Neuronal stem cell (in vitro differentiated cells): ENCODE measurements around the gene UBAC1.

ENCODE experiments used
- DNase-seq: peaks from one replicate; pipeline ENCODE4 v3.0.0-alpha.2; 2013; ENCODE audit warnings: low spot score
- H2AFZ ChIP-seq: one replicate; pipeline ENCODE4 v1.6.1; 2013; ENCODE audit warnings: mild to moderate bottlenecking, low read length, inconsistent platforms
- H2AK5ac ChIP-seq: 2 replicates; pipeline ENCODE4 v1.6.1; 2013; ENCODE audit warnings: low read depth, mild to moderate bottlenecking, inconsistent platforms, low read length, moderate library complexity, mixed read lengths
- H2BK120ac ChIP-seq: 2 replicates; pipeline ENCODE4 v1.6.1; 2013; ENCODE audit warnings: low read depth, mild to moderate bottlenecking, inconsistent platforms, low read length, moderate library complexity, mixed read lengths
- H2BK12ac ChIP-seq: one replicate; pipeline ENCODE4 v1.6.1; 2013; ENCODE audit warnings: low read length, inconsistent platforms
- H2BK15ac ChIP-seq: 2 replicates; pipeline ENCODE4 v1.6.1; 2013; ENCODE audit warnings: mild to moderate bottlenecking, low read length, inconsistent platforms, mixed read lengths
- H2BK5ac ChIP-seq: one replicate; pipeline ENCODE4 v1.6.1; 2013; ENCODE audit warnings: inconsistent platforms, mild to moderate bottlenecking, low read length, moderate library complexity
- H3K14ac ChIP-seq: one replicate; pipeline ENCODE4 v1.6.1; 2013; ENCODE audit warnings: low read length, inconsistent platforms
- H3K18ac ChIP-seq: 2 replicates; pipeline ENCODE4 v1.6.1; 2013; ENCODE audit warnings: low read length, inconsistent platforms
- H3K23ac ChIP-seq: 2 replicates; pipeline ENCODE4 v1.6.1; 2013; ENCODE audit warnings: low read depth, mild to moderate bottlenecking, mixed read lengths, low read length, inconsistent platforms; ENCODE audit not compliant: poor library complexity
- H3K27ac ChIP-seq: replicated peaks from 3 replicates; pipeline ENCODE4 v1.5.1; 2013; ENCODE audit warnings: low read length, inconsistent platforms
- H3K27me3 ChIP-seq, 3 experiments: 2 replicates each; pipeline ENCODE4 v1.6.1; 2013; ENCODE audit warnings: low read length in 3 of 3, mild to moderate bottlenecking in 2 of 3, inconsistent platforms in 1 of 3, low read depth in 1 of 3, mixed read lengths in 1 of 3, moderate library complexity in 1 of 3; ENCODE audit not compliant: control insufficient read depth in 3 of 3, insufficient read depth in 3 of 3
- H3K36me3 ChIP-seq, 2 donors: replicated peaks in 1 of 2; 2 replicates each; pipeline ENCODE4 v1.6.1; 2013; ENCODE audit warnings: low read length in 2 of 2; ENCODE audit not compliant: control insufficient read depth in 2 of 2, insufficient read depth in 2 of 2
- H3K4ac ChIP-seq: 2 replicates; pipeline ENCODE4 v1.6.1; 2013; ENCODE audit warnings: inconsistent platforms, mild to moderate bottlenecking, low read length, moderate library complexity
- H3K4me1 ChIP-seq, 2 donors: 1 replicate in 1 of 2; 2 replicates in 1 of 2; pipeline ENCODE4 v1.6.1; 2013; ENCODE audit warnings: low read length in 2 of 2, low read depth in 1 of 2; ENCODE audit not compliant: control insufficient read depth in 2 of 2, insufficient read depth in 1 of 2
- H3K4me2 ChIP-seq: one replicate; pipeline ENCODE4 v1.6.1; 2013; ENCODE audit warnings: mild to moderate bottlenecking, low read length, inconsistent platforms; ENCODE audit not compliant: insufficient read depth, poor library complexity, severe bottlenecking
- H3K4me3 ChIP-seq, 2 donors: 2 replicates each; pipeline ENCODE4 v1.5.1; 2013; ENCODE audit warnings: low read length in 2 of 2, mild to moderate bottlenecking in 2 of 2, inconsistent platforms in 1 of 2, moderate library complexity in 1 of 2
- H3K79me1 ChIP-seq: one replicate; pipeline ENCODE4 v1.6.1; 2013; ENCODE audit warnings: low read depth, mild to moderate bottlenecking, inconsistent platforms, low read length, moderate library complexity
- H3K9ac ChIP-seq: one replicate; pipeline ENCODE4 v1.6.1; 2013; ENCODE audit warnings: mild to moderate bottlenecking, low read depth, low read length, inconsistent platforms; ENCODE audit not compliant: poor library complexity
- H3K9me3 ChIP-seq, 2 donors: replicated peaks in 1 of 2; 2 replicates each; pipeline versions ENCODE3 to v1.6.1; 2013; ENCODE audit warnings: low read length in 2 of 2, mild to moderate bottlenecking in 2 of 2, inconsistent platforms in 1 of 2, low read depth in 1 of 2, mixed read lengths in 1 of 2, moderate library complexity in 1 of 2; ENCODE audit not compliant: control insufficient read depth in 2 of 2, insufficient read depth in 1 of 2
- H4K8ac ChIP-seq: one replicate; pipeline ENCODE4 v1.6.1; 2013; ENCODE audit warnings: low read depth, mild to moderate bottlenecking, inconsistent platforms, low read length, moderate library complexity
- H4K91ac ChIP-seq: one replicate; pipeline ENCODE4 v1.6.1; 2013; ENCODE audit warnings: low read length, low read depth, mild to moderate bottlenecking, inconsistent platforms; ENCODE audit not compliant: poor library complexity
- WGBS, 2 donors: extraction: QIAGEN DNeasy Blood & Tissue Kit; methylation state at CpG; one replicate each; pipeline ENCODE4 v1.1.7; 2013; ENCODE audit warnings: missing lambda C conversion rate in 2 of 2, mixed read lengths in 1 of 2; ENCODE audit not compliant: insufficient read length in 2 of 2, insufficient replicate concordance in 1 of 2; ENCODE audit errors: extremely low coverage in 2 of 2; 5-methylcytosine and 5-hydroxymethylcytosine counted together

UBAC1 gene

DNA sequence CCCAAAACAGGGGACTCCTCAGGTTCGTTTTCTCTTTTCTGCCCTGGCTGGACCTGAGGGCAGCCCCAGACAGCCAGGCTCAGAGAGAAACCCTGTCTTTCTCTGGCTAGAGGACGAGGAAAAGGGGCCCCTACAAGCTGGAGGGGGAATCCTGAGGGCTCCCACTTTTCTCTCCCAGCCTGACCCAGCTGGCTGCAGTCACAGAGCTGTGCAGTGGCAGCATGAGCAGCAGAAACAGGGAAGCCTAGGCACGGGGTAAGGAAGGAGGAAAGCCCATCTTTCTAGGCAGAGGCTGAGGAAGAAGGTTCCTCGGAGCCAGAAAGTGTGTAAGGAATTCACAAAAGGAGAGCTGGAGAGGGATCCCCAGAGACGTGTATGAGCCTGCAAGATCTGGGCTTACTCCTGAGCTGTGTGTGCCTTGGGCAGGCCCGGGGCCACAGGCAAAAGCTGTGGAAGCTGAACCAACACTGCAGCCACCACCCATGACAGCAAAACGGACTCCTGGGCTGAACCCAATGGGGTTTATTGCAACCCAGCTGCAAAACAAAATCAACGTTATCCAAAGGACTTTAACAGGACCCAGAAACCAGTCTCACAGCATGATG is 70.0 kb downstream of the UBAC1 start:
- no peak overlapping the region for H2AFZ ChIP-seq
- no peak overlapping the region for H3K4me2 ChIP-seq
- peaks cover 26% of the 10 kb centered on the region for H3K79me1 ChIP-seq
- H2AK5ac ChIP-seq: no peak overlapping the region
- peaks cover 5 to 31% of the 10 kb centered on the region in 2 donors for H3K9me3 ChIP-seq
- no peak overlapping the region for H3K14ac ChIP-seq
- no peak overlapping the region for H4K8ac ChIP-seq
- no peak overlapping the region for H3K4ac ChIP-seq
- DNase-seq: no peak
- H2BK120ac ChIP-seq: no peak overlapping the region
- no peak overlapping the region for H3K9ac ChIP-seq
- peaks cover 0 to 21% of the 10 kb centered on the region in 2 donors for H3K36me3 ChIP-seq
- peaks cover 10 to 45% of the 10 kb centered on the region in 2 donors for H3K4me1 ChIP-seq
- H3K23ac ChIP-seq: no peak overlapping the region
- no peak overlapping the region for H3K27ac ChIP-seq
- H2BK5ac ChIP-seq: no peak overlapping the region
- H4K91ac ChIP-seq: no peak overlapping the region
- H3K18ac ChIP-seq: peak overlapping the region; percentile 36
- no peaks in the 10 kb centered on the region for H3K27me3 ChIP-seq
- H3K4me3 ChIP-seq: no peak overlapping the region
- no CpG with 5 or more reads among the region's 8 CpGs for whole genome bisulfite sequencing, 2 donors
- no peak overlapping the region for H2BK15ac ChIP-seq
- H2BK12ac ChIP-seq: no peak overlapping the region

DNA sequence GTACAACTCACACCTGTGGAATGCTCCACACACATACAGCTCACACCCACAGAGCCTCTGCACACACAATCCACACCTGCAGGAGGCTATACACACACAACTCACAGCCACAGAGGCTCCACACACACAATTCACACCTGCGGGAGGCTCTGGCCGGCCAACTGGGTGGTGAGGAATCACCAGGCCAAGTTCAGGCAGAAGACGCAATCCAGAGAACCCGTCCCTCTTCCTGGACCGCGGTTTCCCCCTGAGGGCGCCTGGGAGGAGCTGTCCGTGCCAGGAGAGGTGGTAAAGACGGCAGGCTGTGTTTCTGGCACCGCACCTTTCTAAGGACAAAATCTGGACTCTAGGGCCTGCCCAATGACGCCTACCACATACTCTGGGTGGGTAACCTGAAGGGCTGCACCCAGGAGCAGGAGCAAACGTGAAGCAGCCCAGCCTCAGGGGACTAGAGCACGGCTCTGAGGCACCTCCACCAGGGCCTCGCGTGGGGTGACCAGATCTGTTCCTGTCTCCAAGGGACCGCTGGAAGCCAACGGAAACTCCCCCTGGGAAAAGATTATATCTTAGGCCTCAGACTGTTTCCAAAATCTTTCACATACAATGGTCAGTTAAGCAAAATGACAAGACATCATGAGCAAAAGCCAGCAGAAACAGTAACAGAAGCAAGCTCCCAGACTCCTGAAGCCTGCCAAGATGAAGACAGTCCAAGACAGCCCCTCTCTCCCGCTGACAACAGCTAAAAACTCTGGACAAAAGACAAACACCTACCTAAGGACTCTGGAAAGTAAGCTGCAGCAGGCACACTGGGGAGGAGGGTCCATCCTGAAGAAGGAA is 70.8 kb downstream of the UBAC1 start:
- Histone ChIP-seq H3K18ac (peak overlapping the region; percentile 28), H2AK5ac (no peak overlapping the region), H3K9ac (no peak overlapping the region), H2BK12ac (no peak overlapping the region), H3K4me3 (no peak overlapping the region), H2BK120ac (no peak overlapping the region), H3K79me1 (peaks cover 27% of the 10 kb centered on the region), H3K27ac (no peak overlapping the region), H3K4me1 (peaks cover 10 to 46% of the 10 kb centered on the region in 2 donors), H3K4ac (no peak overlapping the region), H3K14ac (peak overlapping the region; percentile 5), H3K27me3 (no peaks in the 10 kb centered on the region), H2AFZ (no peak overlapping the region), H2BK5ac (no peak overlapping the region), H4K8ac (no peak overlapping the region), H3K4me2 (no peak overlapping the region), H3K36me3 (peaks cover 0 to 21% of the 10 kb centered on the region in 2 donors), H3K23ac (no peak overlapping the region), H4K91ac (no peak overlapping the region), H3K9me3 (peaks cover 5 to 24% of the 10 kb centered on the region in 2 donors), H2BK15ac (no peak overlapping the region)
- no CpG with 5 or more reads among the region's 18 CpGs for WGBS, 2 donors
- no peak for DNase-seq

DNA sequence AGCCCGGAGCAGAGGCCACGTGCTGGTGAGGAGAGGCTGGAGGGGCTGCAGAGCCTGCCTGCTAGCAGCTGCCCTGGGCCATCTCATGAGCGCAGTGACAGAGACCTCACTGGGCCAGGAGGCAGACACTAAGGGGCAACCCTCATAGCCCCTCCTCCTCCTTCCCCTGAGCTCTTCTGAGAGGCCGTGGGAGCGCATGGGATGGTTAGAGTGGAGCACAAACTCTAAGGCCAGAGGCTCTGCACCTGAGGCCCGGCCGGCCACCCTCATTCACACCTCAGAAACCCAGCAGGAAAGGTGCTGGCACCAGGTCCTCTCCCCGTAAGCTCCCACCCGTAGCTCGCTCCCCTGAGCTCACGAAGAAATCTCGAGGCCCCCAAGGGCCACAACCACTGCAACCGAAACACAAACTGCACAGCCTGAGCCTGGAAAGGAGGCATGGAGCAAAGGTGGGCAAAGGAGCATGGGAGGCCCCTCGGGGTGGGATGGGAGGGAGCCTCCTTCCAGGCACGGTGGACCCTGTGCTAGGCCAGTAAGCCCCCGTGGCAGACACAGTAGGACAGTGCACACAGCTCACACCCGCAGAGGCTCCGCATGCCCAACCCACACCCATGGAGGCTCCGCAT is 71.5 kb downstream of the UBAC1 start:
- H3K9ac ChIP-seq: no peak overlapping the region
- H3K4me3 ChIP-seq: no peak overlapping the region
- no peak overlapping the region for H2BK12ac ChIP-seq
- peak overlapping the region; percentile 13 for H2AK5ac ChIP-seq
- H3K27ac ChIP-seq: no peak overlapping the region
- H2BK15ac ChIP-seq: no peak overlapping the region
- H3K9me3 ChIP-seq: peaks cover 3 to 17% of the 10 kb centered on the region in 2 donors
- no peak overlapping the region for H3K23ac ChIP-seq
- peaks cover 0 to 21% of the 10 kb centered on the region in 2 donors for H3K36me3 ChIP-seq
- H3K79me1 ChIP-seq: peaks cover 34% of the 10 kb centered on the region
- no peak overlapping the region for H2BK120ac ChIP-seq
- no peaks in the 10 kb centered on the region for H3K27me3 ChIP-seq
- peak overlapping the region; percentile 39 for H3K18ac ChIP-seq
- H4K8ac ChIP-seq: no peak overlapping the region
- no peak for DNase-seq
- no peak overlapping the region for H2BK5ac ChIP-seq
- H4K91ac ChIP-seq: no peak overlapping the region
- no peak overlapping the region for H3K4ac ChIP-seq
- H2AFZ ChIP-seq: no peak overlapping the region
- H3K4me2 ChIP-seq: no peak overlapping the region
- H3K4me1 ChIP-seq: peaks cover 10 to 48% of the 10 kb centered on the region in 2 donors
- no CpG with 5 or more reads among the region's 19 CpGs for WGBS, 2 donors
- peak overlapping the region; percentile 5 for H3K14ac ChIP-seq
